Testis (tissue), 2 donors: ENCODE results near the gene TLCD1.

Experiments used
- CTCF ChIP-seq, 3 experiments: fragments of 450-650 bp in 2 of 3; fragments of 200-600 bp in 1 of 3; sonication (generic) in 1 of 3; IDR thresholded peaks; one replicate each; pipeline ENCODE4 v1.5.1; 2016 to 2019; ENCODE audit warnings: antibody characterized with exemption in 3 of 3, mild to moderate bottlenecking in 2 of 3, moderate library complexity in 1 of 3
- POLR2A ChIP-seq: fragments of 450-650 bp; IDR thresholded peaks from one replicate; pipeline ENCODE4 v1.6.1; 2017; ENCODE audit warnings: antibody characterized with exemption, mild to moderate bottlenecking, moderate library complexity

- TF ChIP-seq POLR2A (no peak), CTCF (IDR thresholded peaks at IDR 0.05) (no peak)
Observed at GRCh38 chr17:28735242-28735722, 9.2 kb upstream of the TLCD1 start.
